Left colon (tissue), 2 donors: ENCODE results near the gene CTNNA3. TPM values are rescaled to one million over a fixed set of nuclear protein-coding genes. Genes with fewer than 3 reads are reported as not detected.
"Not testable (repeated sequence)": the region's sequence is repeated elsewhere in the genome, so short reads cannot be mapped to it uniquely, and the experiment has no call there.

ENCODE experiments used
- ATAC-seq: fragments of 200-7000 bp; cut with Tn5 transposase; one replicate; pipeline ENCODE4 v1.9.1; 2020; ENCODE audit warnings: mild to moderate bottlenecking, moderate library complexity
- DNase-seq, 2 donors: peaks; one replicate each; pipeline ENCODE4 v3.0.0-alpha.2; 2020
- intact Hi-C, 2 donors: fragments of 100-400 bp; cut with DNase I in 1 of 2; cut with micrococcal nuclease in 1 of 2; formaldehyde crosslinking; loops; one replicate each; pipeline versions ENCODE4 v1.11.2 to v1.14.0; 2022; cut with DNase I, micrococcal nuclease
- total RNA-seq, 2 donors: library from RNA; stranded (reverse); fragmentation: NEBNext Ultra II Directional; extraction: Animal tissue kit (Norgen Biotek cat#: 25700); gene quantifications; one replicate each; pipeline ENCODE4 v1.2.1, GENCODE V29; 2021
- donor health status: DM: no; HTN: no; CAD: no.
- donor health status: DM: yes; HTN: yes; CAD: no.

The CTNNA3 gene
- total RNA-seq, 2 donors from 2014 or later = 0.21 to 1.0 TPM

DNA sequence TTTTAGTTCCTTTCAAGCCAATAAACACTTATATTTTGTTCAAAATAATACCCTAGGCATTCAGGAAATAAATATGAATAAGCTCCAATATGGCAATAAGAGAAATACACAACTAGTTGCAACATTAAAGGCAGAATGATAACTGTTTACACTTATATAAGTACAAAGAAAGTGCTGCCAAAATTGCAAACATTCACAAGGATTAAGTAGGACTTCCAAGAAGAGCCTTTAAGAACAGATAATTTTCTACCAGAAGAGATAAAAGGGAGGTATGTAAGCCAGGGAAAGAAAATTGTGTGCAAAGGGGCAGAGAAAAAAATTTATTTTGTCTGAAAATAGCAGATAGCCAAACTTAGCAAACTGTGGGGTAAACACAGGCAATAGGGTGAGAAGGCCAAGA lies 83.8 kb downstream of the CTNNA3 start:
- DNase-seq (no peak), ATAC-seq (no peak)
- intact Hi-C loops = no loop called here

DNA sequence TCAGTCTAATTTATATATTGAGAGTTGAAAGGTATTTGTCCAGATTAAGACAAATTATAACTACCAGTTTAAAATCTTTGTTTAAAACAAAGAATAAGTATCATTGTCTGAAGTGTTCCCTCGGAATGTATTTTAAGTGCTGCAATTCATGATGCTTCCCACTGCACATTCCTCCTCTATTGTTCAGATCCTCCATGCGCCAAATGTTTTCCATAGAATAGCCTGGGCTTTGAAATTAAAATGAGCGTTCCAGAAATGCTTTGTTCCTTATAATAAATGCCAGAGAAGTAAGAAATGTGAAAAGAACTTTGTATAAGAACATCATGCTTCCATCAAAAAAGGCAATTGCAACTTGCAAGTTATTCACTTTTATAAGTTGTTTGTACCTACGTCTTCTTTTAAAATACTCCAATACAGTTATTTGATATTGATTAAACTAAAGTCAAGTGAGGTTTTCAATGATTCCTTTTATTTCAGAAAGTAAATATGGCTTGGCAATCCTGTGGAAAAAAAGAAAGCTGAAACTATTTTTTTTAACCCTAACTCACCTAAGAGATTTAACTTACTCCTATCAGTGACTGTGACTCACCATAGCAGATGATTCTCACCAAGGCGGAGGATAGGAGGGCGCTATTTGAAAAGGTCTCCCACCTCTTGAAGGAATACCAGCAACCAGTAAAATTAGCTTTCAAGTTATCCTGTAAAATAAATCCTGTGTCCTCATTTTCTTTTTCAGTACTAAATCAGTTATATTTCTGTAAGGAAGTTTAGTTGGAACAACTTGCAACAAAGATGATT lies 85.8 kb downstream of the CTNNA3 start:
- DNase-seq = no peak
- intact Hi-C loops = no loop called here
- ATAC-seq = no peak

DNA sequence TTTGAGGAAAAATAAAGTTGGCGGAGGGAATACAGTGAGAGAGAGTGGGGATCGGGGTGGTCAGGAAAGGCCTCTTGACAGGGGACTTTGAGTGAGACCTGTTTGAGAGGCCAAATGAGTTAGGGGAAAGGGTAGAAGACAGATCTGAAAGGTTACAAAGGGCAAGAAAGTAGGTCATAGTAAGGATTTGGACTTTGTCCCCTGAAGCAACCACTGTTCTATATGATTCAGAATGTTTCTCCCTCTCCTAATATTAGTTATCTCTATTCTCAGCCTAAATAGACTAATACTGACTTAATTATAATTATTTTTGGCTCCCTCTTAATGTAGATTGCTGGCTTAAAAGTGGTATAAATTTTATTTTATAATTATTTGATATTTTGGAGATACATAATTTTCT lies 88.0 kb downstream of the CTNNA3 start:
- no peak for DNase-seq
- ATAC-seq = no peak
- intact Hi-C loops = no loop called here

DNA sequence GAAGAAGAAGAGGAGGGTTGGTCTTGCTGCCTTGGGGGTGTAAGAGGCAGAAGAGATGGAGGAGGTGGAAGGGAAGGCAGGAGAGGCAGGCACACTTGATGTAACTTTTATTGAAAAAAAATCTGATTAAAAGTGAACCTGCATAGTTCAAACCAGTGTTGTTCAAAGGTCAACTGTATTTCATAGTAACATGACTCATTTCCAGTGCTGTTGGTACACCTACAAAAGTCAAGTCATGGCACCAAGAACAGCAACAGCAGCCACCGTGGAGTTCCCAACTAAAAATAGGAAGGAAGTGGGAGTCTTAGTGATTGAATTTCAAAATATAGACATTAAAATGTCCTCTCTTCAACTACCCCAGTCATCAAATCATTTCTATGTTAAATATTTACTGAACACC lies 88.5 kb downstream of the CTNNA3 start:
- ATAC-seq (no peak), DNase-seq (no peak)
- intact Hi-C loops = no loop called here

DNA sequence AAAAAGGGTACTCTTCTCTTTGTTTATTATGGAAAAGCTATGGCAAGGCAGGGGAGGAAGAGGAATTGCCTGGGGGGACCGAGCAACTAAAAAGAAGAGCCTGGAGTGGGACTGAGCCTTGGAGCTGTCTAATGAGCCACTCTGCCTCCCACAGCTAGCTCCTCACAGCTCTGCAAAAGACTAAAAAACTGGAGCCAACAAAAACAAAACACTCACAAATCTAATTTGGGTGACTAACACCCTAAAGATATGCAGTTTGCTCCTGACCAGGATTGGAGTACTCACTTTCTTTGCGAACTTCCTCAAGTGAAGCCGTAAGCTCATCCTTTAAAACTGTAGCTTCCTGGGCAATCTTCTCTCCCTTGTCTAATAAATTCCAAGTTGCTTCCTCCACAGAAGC lies 89.4 kb downstream of the CTNNA3 start:
- DNase-seq = no peak
- no peak for ATAC-seq
- intact Hi-C loops = no loop called here

DNA sequence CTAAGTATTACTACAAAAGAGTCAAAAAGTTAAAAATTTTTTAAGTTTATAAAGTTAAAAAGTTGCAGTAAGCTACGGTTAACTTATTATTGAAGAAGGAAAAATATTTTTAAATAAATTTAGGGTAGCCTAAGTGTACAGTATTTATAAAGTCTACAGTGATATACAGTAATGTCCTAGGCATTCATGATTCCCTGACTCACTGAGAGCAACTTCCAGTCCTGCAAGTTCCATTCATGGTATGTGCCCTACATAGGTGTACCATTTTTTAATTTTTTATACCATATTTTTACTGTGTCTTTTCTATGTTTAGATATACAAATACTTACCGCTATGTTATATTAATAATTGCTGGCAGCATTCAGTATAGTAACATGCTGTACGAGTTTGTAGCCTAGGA lies 92.3 kb downstream of the CTNNA3 start:
- no peak for ATAC-seq
- DNase-seq = no peak

DNA sequence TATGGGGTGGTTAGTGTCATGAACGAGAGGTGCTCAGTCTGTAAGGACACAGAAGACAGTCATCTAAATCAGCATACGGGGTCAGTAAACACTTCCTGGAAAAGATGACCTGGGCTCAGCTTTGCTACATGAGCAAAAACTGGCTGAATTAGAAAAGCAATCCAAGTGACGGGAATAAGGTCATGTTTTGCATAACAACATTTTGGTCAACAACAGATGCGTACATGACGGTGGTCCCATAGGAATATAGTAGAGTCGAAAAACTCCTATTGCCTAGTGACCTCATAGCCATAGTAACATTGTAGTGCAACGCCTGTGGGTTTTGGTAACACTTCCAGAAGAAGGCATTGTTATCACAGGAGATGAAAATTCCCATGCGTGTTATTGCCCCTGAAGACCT lies 92.9 kb downstream of the CTNNA3 start:
- intact Hi-C loops = no loop called here
- ATAC-seq (no peak), DNase-seq (no peak)

More for the DNA sequence above, 92.3 kb downstream of the CTNNA3 start:
- intact Hi-C loops = no loop called here

DNA sequence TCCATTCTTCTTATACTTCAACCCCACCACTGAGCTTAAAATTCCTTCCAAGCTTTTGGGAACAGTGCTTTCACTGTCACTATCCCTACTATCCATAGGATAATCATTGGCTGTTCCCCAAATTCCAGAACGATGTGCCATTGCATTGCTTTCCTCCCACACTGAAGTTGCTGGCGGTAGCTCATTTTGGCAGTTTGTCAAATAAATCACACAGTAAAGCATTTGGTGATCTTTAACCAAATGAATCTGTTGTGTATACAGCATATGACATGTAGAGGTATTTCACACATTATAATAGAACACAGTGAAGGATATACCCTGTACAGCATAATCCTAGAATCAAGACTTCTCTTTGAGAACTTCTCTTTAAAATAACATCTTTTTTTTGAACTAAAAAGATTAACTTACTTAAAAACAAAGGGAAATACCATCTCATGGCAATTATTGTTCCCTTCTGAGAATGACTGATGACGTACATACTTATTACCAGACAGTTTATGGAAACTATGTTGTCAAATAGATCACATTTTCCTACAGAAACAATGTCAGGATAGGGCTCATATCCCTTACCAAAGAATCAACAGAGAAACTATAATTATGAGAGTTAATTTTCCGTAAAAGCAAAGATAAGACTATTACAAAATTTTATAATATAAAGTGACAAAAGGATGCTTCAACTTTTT lies 93.6 kb downstream of the CTNNA3 start:
- ATAC-seq = no peak
- intact Hi-C loops = no loop called here
- no peak for DNase-seq

DNA sequence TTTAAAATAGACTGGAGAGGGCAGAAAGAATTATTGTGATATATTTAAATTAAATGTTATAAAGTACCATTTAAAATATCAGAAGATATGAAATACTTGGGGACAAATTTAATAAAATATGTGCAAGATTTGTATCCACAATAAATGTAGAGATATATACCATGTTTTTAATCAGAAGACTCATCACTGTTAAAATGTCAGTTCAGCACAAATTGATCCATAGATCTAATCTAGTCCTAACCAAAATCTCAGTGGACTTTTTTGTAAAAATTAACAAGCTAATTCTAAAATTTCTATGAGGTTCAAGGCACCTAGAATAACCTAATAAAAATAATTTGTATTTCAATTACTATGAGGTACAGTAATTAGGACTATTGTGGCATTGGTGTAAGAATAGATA lies 96.4 kb downstream of the CTNNA3 start:
- intact Hi-C loops = no loop called here
- DNase-seq = no peak
- ATAC-seq = no peak

DNA sequence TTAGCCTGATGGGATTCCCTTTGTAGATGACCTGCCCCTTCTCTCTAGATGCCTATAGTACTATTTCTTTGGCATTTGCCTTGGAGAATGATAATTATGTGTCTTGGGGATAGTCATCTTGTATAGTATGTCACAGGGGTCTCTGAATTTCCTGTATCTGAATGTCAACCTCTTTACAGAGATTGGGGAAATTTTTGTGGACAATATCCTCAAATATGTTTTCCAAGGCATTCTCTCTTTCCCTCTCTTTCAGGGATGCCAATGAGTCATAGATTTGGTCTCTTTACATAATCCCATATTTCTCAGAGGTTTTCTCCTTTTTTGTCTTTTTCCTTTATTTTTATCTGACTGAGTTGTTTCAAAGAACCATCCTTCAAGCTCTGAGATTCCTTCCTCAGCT lies 99.4 kb downstream of the CTNNA3 start:
- no peak for ATAC-seq

DNA sequence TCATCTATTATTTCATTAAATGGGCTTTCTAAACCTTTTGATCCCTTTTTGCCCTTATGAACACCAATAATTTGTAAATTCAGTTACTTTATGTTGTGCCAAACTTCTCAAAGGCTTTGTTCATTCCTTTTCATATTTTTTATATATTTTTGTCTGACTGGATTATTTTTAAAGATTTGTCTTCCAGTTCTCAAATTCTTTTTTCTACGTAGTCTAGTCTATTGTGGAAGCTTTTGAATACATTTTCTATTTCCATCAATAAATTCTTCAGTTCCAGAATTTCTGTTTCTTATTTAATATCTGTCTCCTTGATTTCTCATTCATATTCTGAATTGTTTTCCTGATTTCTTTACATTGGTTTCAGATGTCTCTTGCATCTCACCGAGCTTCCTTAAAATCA lies 108.2 kb downstream of the CTNNA3 start:
- DNase-seq (no peak), ATAC-seq (no peak)
- intact Hi-C loops = no loop called here

More for the DNA sequence above, 99.4 kb downstream of the CTNNA3 start:
- intact Hi-C loops = no loop called here
- no peak for DNase-seq

DNA sequence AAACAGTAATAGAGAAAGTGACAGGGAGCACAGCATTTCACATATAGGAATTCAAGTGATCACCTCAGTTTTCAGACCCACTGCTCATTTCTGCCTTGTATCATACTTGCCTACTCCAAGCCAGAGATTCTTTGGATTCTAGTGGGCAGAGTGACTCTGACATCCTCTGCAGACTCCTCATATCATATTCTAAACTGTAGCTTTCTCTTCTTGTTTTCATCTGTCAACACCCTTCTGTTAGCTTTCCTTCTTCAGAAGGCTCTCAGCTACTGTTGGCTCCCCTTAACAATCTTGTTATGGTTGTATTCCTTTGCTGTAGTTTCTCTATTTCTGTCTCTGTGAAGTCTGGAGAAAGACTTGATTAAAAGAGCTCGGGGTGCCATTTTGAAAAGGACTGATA lies 120.5 kb downstream of the CTNNA3 start:
- intact Hi-C loops = no loop called here
- ATAC-seq (no peak), DNase-seq (no peak)

DNA sequence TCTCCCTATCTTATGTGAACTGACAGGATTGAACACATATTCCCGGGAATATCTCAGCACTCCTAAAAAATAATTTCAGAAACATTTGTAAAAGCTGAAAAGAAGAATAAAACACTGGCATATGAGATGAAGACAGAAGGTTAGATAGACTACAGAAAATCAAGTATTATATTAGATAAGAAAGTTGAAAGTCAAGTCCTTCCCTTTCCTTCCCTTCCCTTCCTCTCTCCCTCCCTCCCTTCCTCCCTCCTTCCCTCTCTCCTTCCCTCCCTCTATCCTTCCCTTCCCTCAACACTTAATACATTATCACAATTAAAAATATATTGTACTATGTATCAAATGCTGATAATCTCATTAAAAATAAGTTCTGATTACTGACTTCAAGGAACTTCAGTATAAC lies 122.5 kb downstream of the CTNNA3 start:
- no peak for ATAC-seq
- intact Hi-C loops = no loop called here
- DNase-seq = no peak

DNA sequence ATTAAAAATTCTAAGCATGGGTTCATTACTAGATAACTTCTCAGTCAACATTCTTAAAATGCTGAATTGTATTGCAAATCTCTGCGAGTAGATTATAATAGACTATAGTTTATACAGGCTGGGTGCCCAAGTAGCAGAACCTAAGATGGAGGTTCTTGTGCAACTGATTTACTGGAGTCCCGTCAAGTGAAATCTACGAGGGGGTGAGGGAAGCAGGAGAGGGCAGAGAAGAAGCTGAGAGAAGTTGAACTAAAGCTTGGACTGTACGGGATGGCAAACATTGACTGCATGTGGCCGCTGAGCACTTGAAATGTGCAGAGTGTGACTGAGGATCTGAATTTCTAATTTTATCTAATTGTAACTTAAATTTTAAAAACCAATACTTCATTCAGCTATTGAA lies 124.5 kb downstream of the CTNNA3 start:
- ATAC-seq (no peak), DNase-seq (no peak)
- intact Hi-C loops = no loop called here

DNA sequence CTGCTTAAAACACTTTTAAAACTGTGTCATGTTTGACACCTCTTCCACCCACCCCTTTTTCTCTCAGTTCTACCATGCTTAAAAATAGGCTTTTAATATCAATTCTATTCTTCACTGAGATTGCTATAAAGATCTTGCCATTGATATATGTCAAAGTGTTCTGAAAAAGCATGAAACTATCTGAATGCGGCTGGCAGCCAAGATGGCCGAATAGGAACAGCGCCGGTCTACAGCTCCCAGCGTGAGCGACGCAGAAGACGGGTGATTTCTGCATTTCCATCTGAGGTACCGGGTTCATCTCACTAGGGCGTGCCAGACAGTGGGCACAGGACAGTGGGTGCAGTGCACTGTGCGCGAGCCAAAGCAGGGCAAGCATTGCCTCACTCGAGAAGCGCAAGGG lies 137.7 kb downstream of the CTNNA3 start:
- DNase-seq, ATAC-seq, intact Hi-C loops: not testable (repeated sequence)

DNA sequence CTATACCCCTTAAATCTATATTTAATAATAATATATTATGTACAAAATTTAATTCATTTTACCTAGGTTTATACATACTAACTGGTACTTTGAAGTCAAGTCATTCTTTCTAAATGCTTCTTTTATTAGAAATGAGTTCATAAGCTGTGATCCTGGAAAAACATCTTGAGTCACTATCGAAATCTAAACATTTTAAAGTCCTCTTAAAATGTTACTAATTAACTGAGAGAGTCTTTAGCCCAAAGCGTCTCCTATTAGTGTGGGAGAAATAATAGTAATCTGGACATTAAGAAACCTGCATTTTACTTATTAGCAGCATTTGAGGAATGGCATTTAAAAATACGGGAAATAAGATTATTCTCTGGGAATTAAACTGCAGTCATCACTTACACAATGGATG lies 142.7 kb downstream of the CTNNA3 start:
- no peak for DNase-seq
- no peak for ATAC-seq
- intact Hi-C loops = no loop called here

DNA sequence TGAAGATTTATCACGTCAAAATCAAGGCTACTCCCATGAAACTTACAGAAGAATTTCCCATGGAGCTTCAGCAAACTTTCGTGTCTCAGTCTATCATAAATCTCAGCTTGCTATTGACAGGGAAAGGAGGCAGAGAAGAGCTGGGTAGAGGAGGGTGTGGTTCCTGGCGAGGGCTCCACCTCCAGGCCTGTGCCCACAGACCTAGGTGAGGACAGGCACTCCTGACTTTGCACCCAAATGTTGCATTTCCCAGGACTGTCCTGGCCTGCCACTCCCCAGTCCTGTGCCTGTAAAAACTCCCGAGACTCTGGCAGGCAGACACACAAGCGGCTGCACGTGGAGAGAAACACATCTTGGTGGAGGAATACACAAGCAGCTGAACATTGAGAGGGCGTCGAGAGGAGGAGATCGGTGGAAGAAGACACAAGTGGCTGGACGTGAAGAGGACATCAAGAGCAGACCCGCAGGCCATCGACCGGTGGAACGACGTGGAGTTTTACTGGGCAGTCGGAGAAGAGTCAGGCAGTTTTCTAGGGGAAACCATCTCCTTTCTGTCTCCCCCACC lies 145.1 kb downstream of the CTNNA3 start:
- ATAC-seq (no peak), DNase-seq (no peak)
- intact Hi-C loops = no loop called here

DNA sequence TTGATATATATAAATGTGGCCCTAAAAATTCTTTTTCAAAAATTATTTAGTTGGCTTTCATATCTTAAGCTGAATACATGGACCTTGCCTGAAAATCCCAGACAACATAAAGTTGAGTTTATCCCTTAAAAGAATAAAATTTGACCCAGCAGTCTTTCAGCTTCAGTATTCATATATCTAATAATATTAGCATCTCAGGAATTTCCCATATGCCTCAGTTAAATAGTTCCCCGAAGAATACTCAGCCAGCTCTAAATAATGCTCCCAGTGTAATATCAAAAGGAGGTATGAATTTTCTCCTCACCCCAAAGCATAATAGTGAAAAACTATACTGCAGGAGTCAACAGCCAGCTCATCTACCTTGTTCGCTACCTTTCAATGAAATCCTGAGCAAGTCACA lies 145.9 kb downstream of the CTNNA3 start:
- no peak for ATAC-seq
- DNase-seq = no peak
- intact Hi-C loops = no loop called here

DNA sequence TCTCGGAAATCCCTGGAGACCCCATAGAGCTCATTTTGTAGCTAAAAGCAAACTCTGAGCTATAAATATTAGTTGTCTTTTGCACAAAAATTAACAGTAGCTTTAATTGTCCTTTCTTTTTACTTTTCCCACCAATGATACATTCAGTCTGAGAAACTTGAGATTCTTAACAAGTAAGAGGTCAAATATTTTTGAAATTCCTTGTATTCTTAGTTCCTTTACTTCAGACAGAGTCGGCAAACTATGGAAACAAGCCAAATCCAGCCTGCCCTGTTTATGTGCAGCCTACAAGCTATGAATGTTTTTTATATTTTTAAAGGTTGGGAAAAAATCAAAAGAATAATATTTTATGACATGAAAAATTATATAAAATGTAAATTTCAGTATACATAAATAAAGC lies 146.6 kb downstream of the CTNNA3 start:
- intact Hi-C loops = no loop called here
- no peak for DNase-seq
- ATAC-seq = no peak

DNA sequence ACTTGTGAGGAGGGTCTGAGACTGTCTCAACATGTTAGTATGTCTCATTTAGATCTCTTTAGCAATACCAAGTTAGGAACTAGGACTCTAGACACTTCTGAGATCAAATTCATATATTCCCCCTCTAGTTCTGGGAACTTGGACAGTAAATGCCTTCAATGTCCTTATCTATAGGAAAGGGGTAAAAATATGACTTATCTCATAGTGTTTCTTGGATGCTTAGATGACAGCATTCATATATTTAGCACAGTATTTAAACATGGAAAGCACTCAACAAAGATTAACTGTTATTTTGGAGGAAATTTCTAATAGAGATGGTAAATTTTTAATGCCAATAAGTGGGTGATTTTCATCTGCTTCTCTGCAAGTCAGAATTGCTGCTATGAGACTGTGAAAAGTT lies 154.6 kb downstream of the CTNNA3 start:
- ATAC-seq (no peak), DNase-seq (no peak)
- intact Hi-C loops = no loop called here
